ENCODE results near the gene GDF15.
"Not testable (repeated sequence)": the region's sequence is repeated elsewhere in the genome, so short reads cannot be mapped to it uniquely, and the experiment has no call there.

The GDF15 gene

DNA sequence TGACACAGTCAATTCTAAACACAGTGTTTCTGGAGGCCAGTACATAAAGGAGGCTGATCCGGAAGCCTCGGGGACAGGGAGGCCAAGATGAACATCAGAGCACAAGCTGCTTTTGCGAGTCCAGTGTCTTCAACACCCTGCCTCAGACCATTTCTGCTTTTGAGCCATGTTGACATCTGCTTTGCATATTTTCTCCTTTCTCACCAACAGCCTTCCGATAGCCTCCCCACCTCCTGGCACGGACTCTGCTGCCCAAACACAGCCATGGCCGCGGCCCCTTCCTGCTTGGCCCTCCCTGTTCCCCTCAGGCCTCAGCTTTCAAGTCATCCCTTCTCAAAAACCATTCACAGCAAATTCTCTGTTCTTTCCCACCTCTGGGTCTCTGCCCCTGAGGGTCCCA, 7.9 kb downstream of the GDF15 start:
- no peak for DNase-seq

DNA sequence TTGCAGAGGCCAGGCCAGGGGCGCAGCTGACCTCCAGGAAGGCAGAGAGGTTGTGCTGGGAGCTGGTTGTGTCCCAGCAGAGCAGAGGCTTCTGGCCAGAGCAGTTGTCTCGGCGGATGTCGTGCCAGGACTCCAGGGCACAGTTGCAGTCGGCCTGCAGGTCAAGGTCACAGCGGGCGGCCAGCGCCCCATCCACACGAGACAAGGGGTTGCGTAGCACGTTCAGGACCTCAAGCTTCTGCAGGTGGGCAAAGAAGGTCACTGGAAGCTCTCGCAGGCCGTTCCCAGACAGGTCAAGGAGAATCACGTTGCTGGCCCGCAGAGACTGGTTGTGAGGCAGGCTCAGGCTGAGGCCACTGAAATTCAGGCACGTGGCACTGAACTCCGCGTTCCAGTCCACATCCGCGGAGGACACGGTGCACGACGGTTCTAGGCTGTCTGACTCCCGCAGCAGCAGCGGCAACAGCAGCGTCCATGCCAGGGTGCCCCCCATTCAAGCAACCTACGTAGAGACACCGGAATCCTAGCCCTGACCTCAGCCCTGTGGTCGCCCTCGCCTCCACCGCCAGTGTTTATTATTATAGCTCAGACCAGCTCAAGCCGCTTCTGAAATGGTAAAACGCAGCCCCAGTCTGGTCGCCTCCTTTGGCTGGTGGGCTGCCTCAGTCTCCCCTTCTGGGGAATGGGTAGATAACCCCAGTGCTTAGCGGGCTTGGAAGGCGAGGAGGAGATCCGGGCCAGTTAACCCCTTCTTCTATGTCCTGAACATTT, 10.7 kb downstream of the GDF15 start:
- no peak for DNase-seq

DNA sequence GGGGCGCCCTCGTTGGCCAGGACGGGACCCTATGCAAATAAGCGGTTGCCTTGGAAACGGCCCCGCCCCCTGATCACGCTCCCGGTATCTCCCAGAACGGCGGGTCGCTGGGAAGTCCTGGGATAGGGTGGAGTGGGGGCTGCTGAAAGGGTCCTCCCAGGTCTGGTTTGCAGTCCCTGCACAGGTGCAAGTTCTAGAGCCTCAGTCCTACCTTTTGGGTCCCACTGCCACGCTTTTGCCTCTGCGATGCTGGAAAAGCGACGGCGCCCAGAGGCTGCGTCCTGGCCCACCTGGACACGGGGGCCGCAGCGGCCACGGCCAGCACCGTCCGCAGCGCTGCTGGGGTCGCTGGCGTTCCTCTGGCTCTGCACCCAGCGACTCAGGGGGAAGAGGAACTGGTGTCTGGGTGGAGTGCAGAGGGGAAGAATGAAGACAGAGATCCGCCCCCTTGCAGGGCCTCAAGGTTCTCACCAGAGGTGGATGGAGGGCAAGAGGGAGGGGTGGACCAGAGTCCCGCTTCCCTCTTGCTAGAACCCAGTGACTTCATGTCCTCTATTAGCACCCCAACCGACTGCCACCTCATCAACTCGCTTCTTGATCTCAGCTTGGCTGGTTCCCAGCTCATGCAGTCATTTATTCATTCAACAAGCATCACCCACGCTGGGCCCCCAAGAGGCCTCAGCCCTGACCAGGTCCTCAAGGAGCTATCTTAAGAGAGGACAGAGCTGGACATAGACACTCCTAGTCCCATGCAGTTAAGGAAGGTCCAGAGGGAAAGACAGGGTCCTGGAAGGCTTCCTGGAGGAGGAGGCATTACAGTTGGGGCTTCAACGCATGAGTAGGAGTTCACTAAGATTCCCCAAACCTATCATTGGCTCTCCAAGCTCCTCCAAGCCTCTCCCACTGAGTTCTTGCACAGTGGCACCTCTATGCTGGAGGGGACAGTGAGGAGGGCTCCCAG, 11.6 kb downstream of the GDF15 start, which contains the start of gene LRRC25:
Gene LRRC25 (minus strand): TSS at position 381 of the 961 bp plus-strand sequence. CDS start 659 bp downstream, outside the sequence.
- peak; percentile 61 for DNase-seq

DNA sequence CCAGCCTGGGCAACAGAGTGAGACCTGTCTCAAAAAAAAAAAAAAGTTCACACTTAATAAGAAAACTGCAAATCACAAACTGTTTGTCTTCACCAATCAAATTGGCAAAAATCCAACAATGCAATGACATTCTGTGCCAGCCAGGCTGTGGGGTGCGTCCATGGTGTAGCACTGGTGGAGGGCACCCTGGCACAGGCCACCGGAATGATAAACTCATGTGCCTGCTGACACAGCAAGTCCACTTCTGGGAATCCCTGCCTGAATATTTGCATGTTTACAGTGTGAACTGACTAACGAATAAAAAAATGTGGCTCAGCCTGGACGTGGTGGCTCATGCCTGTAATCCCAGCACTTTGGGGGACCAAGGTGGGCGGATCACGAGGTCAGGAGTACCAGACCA, 13.1 kb downstream of the GDF15 start:
- DNase-seq, result no peak

DNA sequence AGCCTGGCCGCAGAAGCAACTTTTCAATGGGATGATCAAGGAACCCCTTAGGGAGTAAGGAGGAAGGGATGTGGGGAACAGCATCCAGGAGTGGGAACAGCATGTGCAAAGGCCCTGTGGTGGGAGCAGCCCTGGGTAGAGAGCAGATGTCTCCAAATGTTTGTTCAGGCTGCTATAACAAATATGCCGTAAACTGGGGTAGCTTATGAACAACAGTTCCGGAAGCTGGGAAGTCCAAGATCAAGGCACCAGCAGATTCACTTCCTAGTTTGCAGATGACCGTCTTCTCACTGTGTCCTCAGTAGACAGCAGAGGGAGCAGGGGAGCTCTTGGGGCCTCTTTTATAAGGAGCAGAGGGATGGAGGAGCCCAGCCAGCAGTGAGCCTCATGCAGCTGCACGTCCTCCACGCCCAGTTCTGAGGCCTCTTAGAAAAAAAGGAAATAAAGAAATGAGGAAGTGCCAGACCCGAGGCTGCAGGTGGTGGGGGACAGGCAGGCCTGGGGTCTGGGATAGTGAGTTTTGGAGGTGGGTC, 15.7 kb downstream of the GDF15 start:
- peak; percentile 89 for DNase-seq

DNA sequence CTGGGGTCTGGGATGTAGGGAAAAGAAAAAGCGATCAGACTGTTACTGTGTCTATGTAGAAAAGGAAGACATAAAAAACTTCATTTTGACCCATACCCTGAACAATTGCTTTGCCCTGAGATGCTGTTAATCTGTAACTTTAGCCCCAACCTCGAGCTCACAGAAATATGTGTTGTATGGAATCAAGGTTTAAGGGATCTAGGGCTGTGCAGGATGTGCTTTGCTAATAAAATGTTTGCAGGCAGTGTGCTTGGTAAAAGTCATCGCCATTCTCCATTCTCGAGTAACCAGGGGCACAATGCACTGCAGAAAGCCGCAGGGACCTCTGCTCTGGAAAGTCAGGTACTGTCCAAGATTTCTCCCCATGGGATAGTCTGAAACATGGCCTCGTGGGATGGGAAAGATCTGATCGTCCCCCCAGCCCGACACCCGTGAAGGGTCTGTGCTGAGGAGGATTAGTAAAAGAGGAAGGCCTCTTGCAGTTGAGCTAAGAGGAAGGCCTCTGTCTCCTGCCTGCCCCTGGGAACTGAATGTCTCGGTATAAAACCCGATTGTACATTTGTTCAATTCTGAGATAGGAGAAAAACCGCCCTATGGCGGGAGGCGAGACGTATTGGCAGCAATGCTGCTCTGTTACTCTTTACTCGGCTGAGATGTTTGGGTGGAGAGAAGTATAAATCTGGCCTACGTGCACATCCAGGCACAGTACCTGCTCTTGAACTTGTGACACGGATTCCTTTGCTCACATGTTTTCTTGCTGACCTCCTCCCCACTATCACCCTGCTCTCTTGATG, 16.7 kb downstream of the GDF15 start:
- DNase-seq, result not testable (repeated sequence)

DNA sequence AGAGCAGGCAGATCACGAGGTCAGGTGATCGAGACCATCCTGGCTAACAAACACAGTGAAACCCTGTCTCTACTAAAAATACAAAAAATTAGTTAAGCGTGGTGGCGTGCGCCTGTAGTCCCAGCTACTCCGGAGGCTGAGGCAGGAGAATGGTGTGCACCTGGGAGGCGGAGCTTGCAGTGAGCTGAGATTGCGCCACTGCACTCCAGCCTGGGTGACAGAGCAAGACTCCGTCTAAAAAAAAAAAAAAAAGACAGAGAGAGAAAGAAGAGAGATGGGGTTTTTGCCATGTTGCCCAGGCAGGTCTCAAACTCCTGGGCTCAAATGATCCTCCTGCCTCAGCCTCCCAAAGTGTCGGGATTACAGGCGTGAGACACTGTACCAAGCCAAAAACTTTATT, 19.8 kb downstream of the GDF15 start:
- not testable (repeated sequence) for DNase-seq

GRCh38 chr19:18406749-18407148, 20.8 kb downstream of the GDF15 start:
- no peak for DNase-seq

DNA sequence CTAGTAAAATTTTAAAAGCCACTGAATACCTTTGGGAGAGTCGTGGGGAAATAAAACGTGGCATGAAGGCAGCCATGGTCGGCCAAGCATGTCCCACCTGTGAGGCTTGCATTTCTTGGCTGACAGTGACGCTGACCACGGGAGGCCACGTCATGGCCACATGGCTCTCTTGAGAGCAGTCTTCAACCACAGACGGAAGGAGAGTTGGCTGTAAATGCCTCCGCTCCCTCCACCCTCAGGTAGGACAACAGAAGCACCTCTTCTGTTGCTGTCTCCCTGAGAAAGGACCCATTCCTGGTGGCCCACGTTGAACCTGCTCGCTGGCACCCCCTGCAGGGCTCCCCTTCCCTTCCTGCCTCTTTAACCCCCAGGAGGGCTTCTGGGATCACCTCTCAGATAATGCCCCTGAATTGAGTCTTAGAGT, 22.1 kb downstream of the GDF15 start:
- peak; percentile 30 for DNase-seq

DNA sequence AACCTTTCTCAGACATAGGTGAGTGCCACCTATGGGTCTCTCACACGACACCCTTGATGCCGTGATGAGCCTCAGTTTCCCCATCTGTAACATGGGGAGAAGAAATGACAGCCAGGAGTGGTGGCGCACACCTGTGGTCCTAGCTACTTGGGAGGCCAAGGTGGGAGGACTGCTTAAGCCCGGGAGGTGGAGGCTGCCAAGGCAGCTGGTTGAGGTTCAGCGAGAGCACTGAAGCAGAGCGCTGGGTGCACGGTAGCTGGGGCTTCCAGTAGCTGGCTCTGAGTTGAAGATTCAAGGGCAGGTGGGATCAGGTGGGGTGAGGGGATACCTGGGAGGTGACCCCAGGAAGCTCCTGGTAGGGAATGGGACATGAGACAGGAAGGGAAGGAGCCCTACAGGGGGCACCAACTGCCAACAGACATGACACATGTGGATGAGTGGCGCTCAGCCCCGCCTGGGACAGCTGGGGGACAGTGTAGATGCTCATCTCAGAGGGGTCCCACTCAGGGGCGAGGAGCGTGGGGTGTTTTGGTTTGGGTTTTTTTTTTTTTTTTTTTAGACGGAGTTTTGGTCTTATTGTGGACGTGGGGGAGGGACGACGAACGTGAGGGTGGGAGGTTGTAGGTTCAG, 26.8 kb downstream of the GDF15 start:
- DNase-seq, result no peak

GRCh38 chr19:18414504-18415177, 28.7 kb downstream of the GDF15 start:
- DNase-seq, result peak; percentile 58

GRCh38 chr19:18415178-18415867, 29.4 kb downstream of the GDF15 start:
- DNase-seq, result peak; percentile 91

- DNase-seq, result peak; percentile 92
Observed at GRCh38 chr19:18416778-18417249, 30.9 kb downstream of the GDF15 start.

- DNase-seq, result peak; percentile 90
Observed at GRCh38 chr19:18417250-18418028, 31.5 kb downstream of the GDF15 start.

GRCh38 chr19:18418029-18418482, 32.1 kb downstream of the GDF15 start:
- DNase-seq, result no peak

GRCh38 chr19:18418483-18419194, 32.7 kb downstream of the GDF15 start:
- no peak for DNase-seq

DNA sequence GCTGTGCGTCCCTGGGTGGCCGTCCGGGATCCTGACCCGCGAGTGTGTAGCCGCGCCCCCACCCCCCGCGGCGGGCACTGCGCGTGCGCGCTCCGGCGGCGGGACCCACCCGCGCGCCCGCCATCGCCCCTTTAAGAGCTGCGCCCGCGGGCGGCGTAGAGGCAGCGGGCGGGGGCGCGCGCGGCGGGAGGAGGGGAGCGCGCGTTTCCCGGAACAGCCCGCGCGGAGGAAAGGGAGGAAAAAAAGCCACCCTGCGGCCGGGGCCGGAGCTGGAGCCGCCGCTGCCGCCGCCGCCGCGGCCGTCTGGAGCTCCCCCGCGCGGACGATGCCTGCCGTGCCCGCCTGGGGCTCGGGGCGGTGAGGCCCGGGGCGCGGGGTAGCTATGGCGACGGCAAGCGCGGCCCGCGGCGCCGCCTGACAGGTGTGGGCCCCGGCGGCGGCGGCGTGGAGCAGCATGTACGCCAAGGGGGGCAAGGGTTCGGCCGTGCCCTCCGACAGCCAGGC, 33.3 kb downstream of the GDF15 start, which contains the start of gene SSBP4:
Gene SSBP4 (plus strand): TSS at position 204 of the 504 bp plus-strand sequence. CDS start 251 bp downstream, at position 455.
- peak; percentile 80 for DNase-seq

GRCh38 chr19:18419699-18420460, 33.9 kb downstream of the GDF15 start:
- DNase-seq, result no peak

Data from GDM1 (cell line).